IMR-90 (cell line): ENCODE data around the gene SEMA6A. TPM values are rescaled to one million over a fixed set of nuclear protein-coding genes. Genes with fewer than 3 reads are reported as not detected.

ENCODE experiments used
- ATAC-seq: fragments of 200-7000 bp; cut with Tn5 transposase; 2 replicates; pipeline ENCODE4 v1.9.1; 2020; ENCODE audit warnings: low read depth, mild to moderate bottlenecking, moderate library complexity
- BruUV-seq: library from RNA; stranded (reverse); fragments of 400-500 nt; replicated peaks from 2 replicates; lab custom pipeline; 2021; lab: Mats Ljungman, UMichigan
- CTCF ChIA-PET: fragments of 300-600 bp; formaldehyde crosslinking; extraction: SDS; loops from one replicate; lab custom pipeline; 2021; ENCODE audit warnings: antibody characterized with exemption; lab: Yijun Ruan, JAX
- POLR2A ChIA-PET: fragments of 300-600 bp; sonication (Branson Sonifier 250); formaldehyde crosslinking; loops from one replicate; lab custom pipeline; 2022; ENCODE audit warnings: antibody characterized with exemption; ENCODE audit not compliant: unreplicated experiment; lab: Charles Lee
- DNase-seq: peaks from one replicate; pipeline ENCODE4 v3.0.0; 2013
- H2AFZ ChIP-seq: replicated peaks from 2 replicates; pipeline ENCODE3; 2013; ENCODE audit warnings: low read length, mild to moderate bottlenecking; ENCODE audit not compliant: poor library complexity
- H2AK5ac ChIP-seq: 2 replicates; pipeline ENCODE4 v1.6.1; 2013; ENCODE audit warnings: low read depth, low read length, inconsistent platforms
- H2AK9ac ChIP-seq: replicated peaks from 2 replicates; pipeline ENCODE3; 2013; ENCODE audit warnings: mild to moderate bottlenecking, low read depth, low read length, moderate library complexity; ENCODE audit not compliant: poor library complexity
- H2BK120ac ChIP-seq: 2 replicates; pipeline ENCODE4 v1.6.1; 2013; ENCODE audit warnings: low read depth, low read length, inconsistent platforms
- H2BK15ac ChIP-seq: 3 replicates; pipeline ENCODE4 v1.6.1; 2013; ENCODE audit warnings: low read depth, low read length, inconsistent platforms
- H2BK20ac ChIP-seq: 2 replicates; pipeline ENCODE4 v1.6.1; 2013; ENCODE audit warnings: low read depth, mild to moderate bottlenecking, inconsistent platforms, low read length, moderate library complexity
- H2BK5ac ChIP-seq: 2 replicates; pipeline ENCODE4 v1.6.1; 2013; ENCODE audit warnings: mild to moderate bottlenecking, low read depth, low read length, inconsistent platforms; ENCODE audit not compliant: poor library complexity, severe bottlenecking
- H3K14ac ChIP-seq: replicated peaks from 2 replicates; pipeline ENCODE4 v1.6.1; 2013; ENCODE audit warnings: low read depth, low read length, inconsistent platforms
- H3K18ac ChIP-seq: 2 replicates; pipeline ENCODE4 v1.6.1; 2013; ENCODE audit warnings: low read depth, low read length, control low read depth
- H3K23ac ChIP-seq: 2 replicates; pipeline ENCODE4 v1.6.1; 2013; ENCODE audit warnings: low read depth, low read length, inconsistent platforms
- H3K27ac ChIP-seq: 2 replicates; pipeline ENCODE4 v1.5.1; 2013; ENCODE audit warnings: mild to moderate bottlenecking, control low read depth, low read length; ENCODE audit not compliant: insufficient read depth
- H3K27me3 ChIP-seq: 2 replicates; pipeline ENCODE4 v1.6.1; 2013; ENCODE audit warnings: low read length; ENCODE audit not compliant: control insufficient read depth, insufficient read depth
- H3K36me3 ChIP-seq: 2 replicates; pipeline ENCODE4 v1.6.1; 2013; ENCODE audit warnings: low read length, mixed read lengths; ENCODE audit not compliant: control insufficient read depth, insufficient read depth
- H3K4ac ChIP-seq: 2 replicates; pipeline ENCODE4 v1.6.1; 2013; ENCODE audit warnings: low read depth, low read length, inconsistent platforms
- H3K4me1 ChIP-seq: 2 replicates; pipeline ENCODE4 v1.6.1; 2013; ENCODE audit warnings: low read length, mixed read lengths; ENCODE audit not compliant: control insufficient read depth, insufficient read depth
- H3K4me2 ChIP-seq: 2 replicates; pipeline ENCODE4 v1.6.1; 2013; ENCODE audit warnings: low read depth, mild to moderate bottlenecking, control low read depth, low read length, moderate library complexity
- H3K4me3 ChIP-seq: 2 replicates; pipeline ENCODE4 v1.5.1; 2013; ENCODE audit warnings: low read depth, mild to moderate bottlenecking, control low read depth, low read length, moderate library complexity; ENCODE audit not compliant: insufficient read depth
- H3K56ac ChIP-seq: 2 replicates; pipeline ENCODE4 v1.6.1; 2013; ENCODE audit warnings: low read length, inconsistent platforms; ENCODE audit not compliant: insufficient read depth; ENCODE audit errors: extremely low read depth
- H3K79me1 ChIP-seq, 2 experiments: 2 replicates each; pipeline ENCODE4 v1.6.1; 2013; ENCODE audit warnings: low read length in 2 of 2, inconsistent platforms in 1 of 2, low read depth in 1 of 2
- H3K9ac ChIP-seq: 2 replicates; pipeline ENCODE4 v1.6.1; 2013; ENCODE audit warnings: low read depth, low read length, control low read depth
- H3K9me1 ChIP-seq: 2 replicates; pipeline ENCODE4 v1.6.1; 2013; ENCODE audit warnings: low read length, inconsistent platforms; ENCODE audit not compliant: insufficient read depth
- H3K9me3 ChIP-seq: 2 replicates; pipeline ENCODE4 v1.6.1; 2013; ENCODE audit warnings: low read length; ENCODE audit not compliant: control insufficient read depth, insufficient read depth
- H4K20me1 ChIP-seq: 2 replicates; pipeline ENCODE4 v1.6.1; 2013; ENCODE audit warnings: low read length, inconsistent platforms; ENCODE audit not compliant: insufficient read depth
- H4K5ac ChIP-seq: 2 replicates; pipeline ENCODE4 v1.6.1; 2013; ENCODE audit warnings: mild to moderate bottlenecking, low read depth, low read length, control low read depth
- H4K8ac ChIP-seq, 2 experiments: 2 replicates each; pipeline ENCODE4 v1.6.1; 2013; ENCODE audit warnings: low read depth in 2 of 2, low read length in 2 of 2, control low read depth in 1 of 2, inconsistent platforms in 1 of 2
- H4K91ac ChIP-seq: 2 replicates; pipeline ENCODE4 v1.6.1; 2013; ENCODE audit warnings: low read depth, low read length, inconsistent platforms; ENCODE audit not compliant: insufficient read depth
- BHLHE40 ChIP-seq: fragments of 150-350 bp; IDR thresholded peaks from 2 replicates; pipeline ENCODE4 v1.6.1; 2016; ENCODE audit warnings: mild to moderate bottlenecking, low read depth, low read length
- CEBPB ChIP-seq: IDR thresholded peaks from 2 replicates; pipeline ENCODE4 v1.6.1; 2012; ENCODE audit warnings: low read depth, low read length, improper control_type of control experiment
- NFE2L2 ChIP-seq: fragments of 150-350 bp; IDR thresholded peaks from 2 replicates; pipeline ENCODE4 v1.6.1; 2016; ENCODE audit warnings: low read depth, mild to moderate bottlenecking, low read length
- RAD21 ChIP-seq: IDR thresholded peaks from 2 replicates; pipeline ENCODE4 v1.6.1; 2012; ENCODE audit warnings: low read length, improper control_type of control experiment
- RCOR1 ChIP-seq: IDR thresholded peaks from 2 replicates; pipeline ENCODE4 v1.6.1; 2012; ENCODE audit warnings: mild to moderate bottlenecking, low read length, improper control_type of control experiment; ENCODE audit not compliant: insufficient replicate concordance
- RFX5 ChIP-seq: IDR thresholded peaks from 2 replicates; pipeline ENCODE4 v1.8.0; 2012; ENCODE audit warnings: low read depth, mild to moderate bottlenecking, low read length, moderate library complexity
- SMC3 ChIP-seq: fragments of 150-350 bp; IDR thresholded peaks from 2 replicates; pipeline ENCODE4 v1.6.1; 2016; ENCODE audit warnings: low read depth, mild to moderate bottlenecking, antibody characterized with exemption, low read length, moderate library complexity
- WGBS, 2 experiments: methylation state at CpG; one replicate each; pipeline versions ENCODE4 v1.1.5 to v1.1.7; 2013; ENCODE audit warnings: missing lambda C conversion rate in 2 of 2; ENCODE audit not compliant: insufficient read length in 1 of 2; ENCODE audit errors: extremely low coverage in 2 of 2; 5-methylcytosine and 5-hydroxymethylcytosine counted together
- dilution Hi-C: fragments of 300-500 bp; cut with HindIII; formaldehyde crosslinking; loops from one replicate; pipeline ENCODE4 v1.14.3; 2018; ENCODE audit warnings: low sequenced_read_pairs; ENCODE audit not compliant: unreplicated experiment
- in situ Hi-C: fragments of 300-500 bp; cut with MboI; formaldehyde crosslinking; loops from 3 replicates; pipeline ENCODE4 v1.14.3; 2019; ENCODE audit warnings: low sequenced_read_pairs, inconsistent platforms, mixed read lengths
- intact Hi-C: fragments of 100-400 bp; cut with micrococcal nuclease; formaldehyde crosslinking; loops from 2 replicates; pipeline ENCODE4 v1.10.0; 2022
- polyA plus RNA-seq, 3 experiments: library from polyadenylated mRNA; depleted of rRNA; stranded (reverse); fragments of >200 nt; gene quantifications; 2 replicates each; pipeline ENCODE4 v1.2.3, GENCODE V29; 2012; ENCODE audit warnings: low replicate concordance in 1 of 3
- total RNA-seq: library from RNA; depleted of rRNA; stranded (reverse); fragments of >200 nt; gene quantifications from 2 replicates; pipeline ENCODE4 v1.2.3, GENCODE V29; 2012
- TF ChIP-seq, protein P1 (sequence below): fragments of 150-350 bp; IDR thresholded peaks from 2 replicates; pipeline ENCODE4 v1.6.1; 2017; ENCODE audit warnings: mild to moderate bottlenecking, antibody characterized with exemption, low read length, low read depth

SEMA6A gene
- total and polyA plus RNA-seq, 2 of the 4 experiments (the other 2 are of a cell fraction): 0.27 to 0.36 TPM

DNA sequence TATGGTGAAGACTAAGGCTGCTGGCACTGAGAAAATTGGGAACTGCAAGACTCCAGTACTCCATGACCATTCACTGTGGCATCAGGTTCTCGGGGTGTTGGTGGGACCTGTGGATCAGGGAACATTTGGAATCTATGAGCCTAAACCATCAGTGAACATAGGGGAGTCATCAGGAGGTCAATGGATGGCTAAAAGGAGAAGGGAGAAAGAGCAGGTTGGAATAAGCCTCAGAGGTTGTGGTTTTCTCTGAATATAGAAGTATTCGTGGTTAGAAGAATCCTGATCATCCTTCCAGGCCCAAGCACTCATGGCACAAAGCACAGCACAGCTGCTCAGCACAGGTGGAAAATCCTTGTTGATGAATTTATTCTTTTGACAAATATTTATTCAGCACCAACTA, 156.6 kb downstream of the SEMA6A start:
- Histone ChIP-seq H3K27ac (no peak overlapping the region), H4K20me1 (no peaks in the 10 kb centered on the region), H4K8ac (no peak overlapping the region), H2BK15ac (no peak overlapping the region), H3K9me3 (no peaks in the 10 kb centered on the region), H3K36me3 (no peaks in the 10 kb centered on the region), H3K9me1 (no peaks in the 10 kb centered on the region), H3K4me1 (no peaks in the 10 kb centered on the region), H3K27me3 (no peaks in the 10 kb centered on the region), H2BK120ac (no peak overlapping the region), H2BK5ac (no peak overlapping the region), H3K4me3 (no peak overlapping the region), H2AFZ (no peak overlapping the region), H3K14ac (no peak overlapping the region), H3K56ac (no peak overlapping the region), H3K79me1 (no peaks in the 10 kb centered on the region), H3K4ac (no peak overlapping the region), H3K18ac (no peak overlapping the region), H2BK20ac (no peak overlapping the region), H2AK9ac (no peak overlapping the region), H3K4me2 (no peak overlapping the region), H4K5ac (no peak overlapping the region), H4K91ac (no peak overlapping the region), H3K9ac (no peak overlapping the region), H3K23ac (no peak overlapping the region), H2AK5ac (no peak overlapping the region)
- WGBS, 2 experiments: no CpG with 5 or more reads among the region's 2 CpGs
- dilution Hi-C loops (no loop called here), intact Hi-C loops (no loop called here), in situ Hi-C loops (no loop called here)
- TF ChIP-seq CEBPB (no peak), RFX5 (no peak), RAD21 (no peak), SMC3 (no peak), BHLHE40 (no peak), RCOR1 (no peak), NFE2L2 (no peak)
- TF ChIP-seq, protein P1, sequence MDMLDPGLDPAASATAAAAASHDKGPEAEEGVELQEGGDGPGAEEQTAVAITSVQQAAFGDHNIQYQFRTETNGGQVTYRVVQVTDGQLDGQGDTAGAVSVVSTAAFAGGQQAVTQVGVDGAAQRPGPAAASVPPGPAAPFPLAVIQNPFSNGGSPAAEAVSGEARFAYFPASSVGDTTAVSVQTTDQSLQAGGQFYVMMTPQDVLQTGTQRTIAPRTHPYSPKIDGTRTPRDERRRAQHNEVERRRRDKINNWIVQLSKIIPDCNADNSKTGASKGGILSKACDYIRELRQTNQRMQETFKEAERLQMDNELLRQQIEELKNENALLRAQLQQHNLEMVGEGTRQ: no peak
- DNase-seq: no peak
- BruUV-seq: no TSS peak
- ChIA-PET CTCF (interaction anchor here (0.6 kb wide), 1 partner anchor 1518 kb away, joined by 3 read pairs; no protein-coding TSS in a partner anchor), POLR2A (interaction anchor here (0.6 kb wide), 1 partner anchor 36 kb away, joined by 8 read pairs; no protein-coding TSS in a partner anchor)
- no peak for ATAC-seq
